C4-2B (cell line): Measurements from ENCODE around the gene PEX5L.

ENCODE experiments used
- ZFX ChIP-seq: fragments of 450-650 bp; IDR thresholded peaks from 2 replicates; pipeline ENCODE4 v1.6.1; 2017
- TF ChIP-seq, protein P1 (sequence below): fragments of 450-650 bp; conservative IDR thresholded peaks from 2 replicates; pipeline ENCODE4 v1.5.1; 2017; ENCODE audit warnings: mild to moderate bottlenecking

DNA sequence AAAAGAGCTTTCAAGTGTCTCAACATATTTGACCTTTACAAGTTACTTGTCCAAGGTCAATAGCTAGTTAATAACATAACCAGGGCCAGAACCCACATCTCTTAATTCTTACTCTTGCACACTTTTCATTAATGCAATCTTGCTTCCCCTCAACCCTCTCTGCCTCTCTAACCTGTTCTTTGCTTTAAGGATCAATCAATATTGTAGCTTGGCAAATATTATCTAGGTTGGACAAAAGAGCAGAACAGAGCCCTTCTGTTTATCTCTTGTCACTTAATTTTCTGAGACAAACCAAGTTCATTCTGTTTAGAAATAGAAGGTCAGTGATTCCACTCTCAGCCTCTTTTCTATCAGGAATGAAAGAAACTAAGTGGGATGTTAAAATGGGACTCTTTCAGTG, 203.4 kb downstream of the PEX5L start:
- TF ChIP-seq, protein P1, sequence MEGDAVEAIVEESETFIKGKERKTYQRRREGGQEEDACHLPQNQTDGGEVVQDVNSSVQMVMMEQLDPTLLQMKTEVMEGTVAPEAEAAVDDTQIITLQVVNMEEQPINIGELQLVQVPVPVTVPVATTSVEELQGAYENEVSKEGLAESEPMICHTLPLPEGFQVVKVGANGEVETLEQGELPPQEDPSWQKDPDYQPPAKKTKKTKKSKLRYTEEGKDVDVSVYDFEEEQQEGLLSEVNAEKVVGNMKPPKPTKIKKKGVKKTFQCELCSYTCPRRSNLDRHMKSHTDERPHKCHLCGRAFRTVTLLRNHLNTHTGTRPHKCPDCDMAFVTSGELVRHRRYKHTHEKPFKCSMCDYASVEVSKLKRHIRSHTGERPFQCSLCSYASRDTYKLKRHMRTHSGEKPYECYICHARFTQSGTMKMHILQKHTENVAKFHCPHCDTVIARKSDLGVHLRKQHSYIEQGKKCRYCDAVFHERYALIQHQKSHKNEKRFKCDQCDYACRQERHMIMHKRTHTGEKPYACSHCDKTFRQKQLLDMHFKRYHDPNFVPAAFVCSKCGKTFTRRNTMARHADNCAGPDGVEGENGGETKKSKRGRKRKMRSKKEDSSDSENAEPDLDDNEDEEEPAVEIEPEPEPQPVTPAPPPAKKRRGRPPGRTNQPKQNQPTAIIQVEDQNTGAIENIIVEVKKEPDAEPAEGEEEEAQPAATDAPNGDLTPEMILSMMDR, result no peak
- no peak for TF ChIP-seq ZFX
